Neural cell (in vitro differentiated cells): Measurements from ENCODE around the gene CSNK2A3. TPM values are rescaled to one million over a fixed set of nuclear protein-coding genes. Genes with fewer than 3 reads are reported as not detected.

Source experiments
- H2AFZ ChIP-seq: fragments of 200-600, 300-800 bp; sonication (generic), shearing (Covaris generic); 2 replicates; pipeline ENCODE4 v1.6.0; 2014; ENCODE audit warnings: low read depth, mild to moderate bottlenecking, antibody characterized with exemption, low read length, moderate library complexity
- H3F3A ChIP-seq: fragments of 200-600 bp; shearing (Covaris generic); 2 replicates; pipeline ENCODE4 v1.6.1; 2016; ENCODE audit warnings: mild to moderate bottlenecking, moderate library complexity, mixed read lengths, antibody characterized with exemption, low read length; ENCODE audit not compliant: insufficient read depth, poor library complexity, severe bottlenecking
- H3K27ac ChIP-seq: fragments of 200-600, 300-800 bp; sonication (generic), shearing (Covaris generic); 2 replicates; pipeline ENCODE4 v1.5.1; 2014; ENCODE audit warnings: mild to moderate bottlenecking, low read length, moderate library complexity
- H3K27me3 ChIP-seq: fragments of 300-800, 200-600 bp; sonication (generic), shearing (Covaris generic); 2 replicates; pipeline ENCODE4 v1.6.0; 2014; ENCODE audit warnings: mild to moderate bottlenecking, low read depth, low read length, moderate library complexity; ENCODE audit not compliant: insufficient read depth
- H3K36me3 ChIP-seq: fragments of 300-800, 200-600 bp; sonication (generic), shearing (Covaris generic); 2 replicates; pipeline ENCODE4 v1.5.1; 2014; ENCODE audit warnings: mild to moderate bottlenecking, antibody characterized with exemption, low read length, moderate library complexity; ENCODE audit not compliant: insufficient read depth
- H3K4me2 ChIP-seq: fragments of 300-800, 200-600 bp; sonication (generic), shearing (Covaris generic); 2 replicates; pipeline ENCODE4 v1.6.0; 2014; ENCODE audit warnings: mild to moderate bottlenecking, low read length
- H3K4me3 ChIP-seq: fragments of 300-800, 200-600 bp; sonication (generic), shearing (Covaris generic); 2 replicates; pipeline ENCODE4 v1.5.1; 2014; ENCODE audit warnings: mild to moderate bottlenecking, low read length, moderate library complexity
- H3K79me2 ChIP-seq: fragments of 200-600 bp; shearing (Covaris generic); replicated peaks from 2 replicates; pipeline ENCODE4 v1.6.0; 2014; ENCODE audit warnings: mild to moderate bottlenecking, low read length, moderate library complexity; ENCODE audit not compliant: insufficient read depth
- H3K9ac ChIP-seq: fragments of 300-800, 200-600 bp; sonication (generic), shearing (Covaris generic); 2 replicates; pipeline ENCODE4 v1.6.1; 2016; ENCODE audit warnings: mild to moderate bottlenecking, low read length, mixed read lengths
- H3K9me2 ChIP-seq: fragments of 200-600 bp; shearing (Covaris generic); 2 replicates; pipeline ENCODE4 v1.6.1; 2016; ENCODE audit warnings: mild to moderate bottlenecking, low read length, mixed read lengths; ENCODE audit not compliant: insufficient read depth
- H3K9me3 ChIP-seq: fragments of 200-600, 300-800 bp; sonication (generic), shearing (Covaris generic); 2 replicates; pipeline ENCODE4 v1.6.1; 2016; ENCODE audit warnings: mild to moderate bottlenecking, mixed run types, low read length, moderate library complexity, mixed read lengths
- H4K20me1 ChIP-seq: fragments of 200-600 bp; shearing (Covaris generic); 2 replicates; pipeline ENCODE4 v1.6.1; 2016; ENCODE audit warnings: mild to moderate bottlenecking, mixed run types; ENCODE audit not compliant: insufficient read depth
- EP300 ChIP-seq: fragments of 450-650 bp; conservative IDR thresholded peaks from 2 replicates; pipeline ENCODE4 v1.6.1; 2014; ENCODE audit warnings: antibody characterized with exemption, mild to moderate bottlenecking, moderate library complexity; ENCODE audit not compliant: poor library complexity, severe bottlenecking
- EZH2 ChIP-seq: fragments of 200-600, 300-800 bp; shearing (Covaris generic), sonication (generic); IDR thresholded peaks from 2 replicates; pipeline ENCODE4 v1.6.1; 2014; ENCODE audit warnings: antibody characterized with exemption, low read length, borderline replicate concordance, mild to moderate bottlenecking; ENCODE audit not compliant: insufficient read depth, poor library complexity, severe bottlenecking
- MXI1 ChIP-seq: fragments of 450-650 bp; conservative IDR thresholded peaks from 2 replicates; pipeline ENCODE4 v1.6.1; 2014; ENCODE audit warnings: antibody characterized with exemption, mild to moderate bottlenecking; ENCODE audit not compliant: poor library complexity, severe bottlenecking
- POLR2AphosphoS5 ChIP-seq: IDR thresholded peaks from 2 replicates; pipeline ENCODE4 v1.6.1; 2012
- RAD21 ChIP-seq: fragments of 450-650 bp; conservative IDR thresholded peaks from 2 replicates; pipeline ENCODE4 v1.6.1; 2014; ENCODE audit warnings: antibody characterized with exemption, mild to moderate bottlenecking, moderate library complexity
- SMC3 ChIP-seq: fragments of 450-650 bp; conservative IDR thresholded peaks from 2 replicates; pipeline ENCODE4 v1.6.1; 2014; ENCODE audit warnings: antibody characterized with exemption, mild to moderate bottlenecking, moderate library complexity; ENCODE audit not compliant: poor library complexity
- TAF1 ChIP-seq: IDR thresholded peaks from 2 replicates; pipeline ENCODE4 v1.6.1; 2012; ENCODE audit warnings: low read depth
- polyA plus RNA-seq: library from polyadenylated mRNA; depleted of rRNA; stranded (reverse); fragments of >200 nt; gene quantifications from 2 replicates; pipeline ENCODE4 v1.2.3, GENCODE V29; 2014
- TF ChIP-seq, protein P1 (sequence below): IDR thresholded peaks from 2 replicates; pipeline ENCODE4 v1.6.1; 2012; ENCODE audit warnings: borderline replicate concordance

CSNK2A3 gene
- polyA plus RNA-seq, 1 donor from 2014 or later: 2.1 TPM

DNA sequence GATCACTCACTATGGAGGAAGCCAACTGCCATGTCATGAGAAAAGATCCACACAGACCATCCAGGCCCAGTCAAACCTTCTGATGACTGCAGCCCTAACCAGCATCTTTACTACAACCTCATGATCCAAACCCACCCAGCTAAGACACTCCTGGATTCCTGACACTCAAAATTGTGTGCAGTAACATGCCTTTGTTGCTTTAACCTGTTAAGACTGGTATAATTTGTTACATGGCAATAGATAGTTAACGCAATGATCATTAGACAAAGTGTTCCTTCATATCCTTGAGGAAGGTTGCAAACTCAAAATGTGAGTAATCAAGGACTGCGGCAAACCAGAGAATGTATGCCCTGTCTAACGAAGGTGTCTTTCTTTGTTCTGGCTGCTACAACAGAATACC is 47.1 kb upstream of the CSNK2A3 start:
- Histone ChIP-seq H3F3A (no peaks in the 10 kb centered on the region), H3K4me2 (no peak overlapping the region), H3K79me2 (no peaks in the 10 kb centered on the region), H3K9me3 (no peaks in the 10 kb centered on the region), H3K27ac (no peak overlapping the region), H3K9ac (no peak overlapping the region), H2AFZ (no peak overlapping the region), H3K4me3 (no peak overlapping the region), H3K27me3 (no peaks in the 10 kb centered on the region), H4K20me1 (no peaks in the 10 kb centered on the region), H3K9me2 (no peaks in the 10 kb centered on the region), H3K36me3 (no peaks in the 10 kb centered on the region)
- TF ChIP-seq EP300: no peak
- TF ChIP-seq TAF1: no peak
- no peak for TF ChIP-seq EZH2
- no peak for TF ChIP-seq MXI1
- TF ChIP-seq, protein P1, sequence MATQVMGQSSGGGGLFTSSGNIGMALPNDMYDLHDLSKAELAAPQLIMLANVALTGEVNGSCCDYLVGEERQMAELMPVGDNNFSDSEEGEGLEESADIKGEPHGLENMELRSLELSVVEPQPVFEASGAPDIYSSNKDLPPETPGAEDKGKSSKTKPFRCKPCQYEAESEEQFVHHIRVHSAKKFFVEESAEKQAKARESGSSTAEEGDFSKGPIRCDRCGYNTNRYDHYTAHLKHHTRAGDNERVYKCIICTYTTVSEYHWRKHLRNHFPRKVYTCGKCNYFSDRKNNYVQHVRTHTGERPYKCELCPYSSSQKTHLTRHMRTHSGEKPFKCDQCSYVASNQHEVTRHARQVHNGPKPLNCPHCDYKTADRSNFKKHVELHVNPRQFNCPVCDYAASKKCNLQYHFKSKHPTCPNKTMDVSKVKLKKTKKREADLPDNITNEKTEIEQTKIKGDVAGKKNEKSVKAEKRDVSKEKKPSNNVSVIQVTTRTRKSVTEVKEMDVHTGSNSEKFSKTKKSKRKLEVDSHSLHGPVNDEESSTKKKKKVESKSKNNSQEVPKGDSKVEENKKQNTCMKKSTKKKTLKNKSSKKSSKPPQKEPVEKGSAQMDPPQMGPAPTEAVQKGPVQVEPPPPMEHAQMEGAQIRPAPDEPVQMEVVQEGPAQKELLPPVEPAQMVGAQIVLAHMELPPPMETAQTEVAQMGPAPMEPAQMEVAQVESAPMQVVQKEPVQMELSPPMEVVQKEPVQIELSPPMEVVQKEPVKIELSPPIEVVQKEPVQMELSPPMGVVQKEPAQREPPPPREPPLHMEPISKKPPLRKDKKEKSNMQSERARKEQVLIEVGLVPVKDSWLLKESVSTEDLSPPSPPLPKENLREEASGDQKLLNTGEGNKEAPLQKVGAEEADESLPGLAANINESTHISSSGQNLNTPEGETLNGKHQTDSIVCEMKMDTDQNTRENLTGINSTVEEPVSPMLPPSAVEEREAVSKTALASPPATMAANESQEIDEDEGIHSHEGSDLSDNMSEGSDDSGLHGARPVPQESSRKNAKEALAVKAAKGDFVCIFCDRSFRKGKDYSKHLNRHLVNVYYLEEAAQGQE: no peak
- no peak for TF ChIP-seq RAD21
- TF ChIP-seq POLR2AphosphoS5: no peak
- TF ChIP-seq SMC3: no peak

DNA sequence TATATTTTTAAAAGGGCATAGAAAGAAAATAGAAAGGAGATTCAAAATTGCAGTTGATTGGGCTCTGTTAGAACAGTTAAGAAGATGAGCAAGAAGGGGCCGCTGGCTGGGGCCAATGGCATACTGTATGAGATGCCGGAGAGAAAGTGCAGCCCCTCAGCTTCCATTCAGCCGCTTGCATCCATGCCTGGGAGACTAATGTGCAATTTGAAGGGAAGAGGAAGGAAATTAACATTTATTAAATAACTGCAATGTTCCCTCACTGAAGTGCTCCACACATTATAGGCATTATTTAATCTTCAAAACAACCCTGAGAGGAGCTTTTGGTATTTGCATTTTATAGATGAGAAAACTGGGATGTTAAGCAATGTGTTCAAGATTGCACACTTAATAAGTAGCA is 44.7 kb upstream of the CSNK2A3 start:
- H3K27me3 ChIP-seq: no peaks in the 10 kb centered on the region
- H3K4me2 ChIP-seq: no peak overlapping the region
- no peaks in the 10 kb centered on the region for H3K9me2 ChIP-seq
- H3F3A ChIP-seq: no peaks in the 10 kb centered on the region
- TF ChIP-seq EP300: no peak
- TF ChIP-seq, protein P1: no peak
- TF ChIP-seq EZH2: no peak
- H3K9me3 ChIP-seq: no peaks in the 10 kb centered on the region
- no peaks in the 10 kb centered on the region for H4K20me1 ChIP-seq
- no peak overlapping the region for H3K27ac ChIP-seq
- no peak overlapping the region for H3K4me3 ChIP-seq
- no peak overlapping the region for H3K9ac ChIP-seq
- no peak overlapping the region for H2AFZ ChIP-seq
- H3K79me2 ChIP-seq: no peaks in the 10 kb centered on the region
- no peaks in the 10 kb centered on the region for H3K36me3 ChIP-seq
